Measurements from ENCODE around the gene KIF18B.

- TF ChIP-seq EZH2 (IDR thresholded peaks at IDR 0.05; ENCODE audit: borderline replicate concordance, low read depth, low read length, poor library complexity, severe bottlenecking) = no peak
- TF ChIP-seq, protein P1, sequence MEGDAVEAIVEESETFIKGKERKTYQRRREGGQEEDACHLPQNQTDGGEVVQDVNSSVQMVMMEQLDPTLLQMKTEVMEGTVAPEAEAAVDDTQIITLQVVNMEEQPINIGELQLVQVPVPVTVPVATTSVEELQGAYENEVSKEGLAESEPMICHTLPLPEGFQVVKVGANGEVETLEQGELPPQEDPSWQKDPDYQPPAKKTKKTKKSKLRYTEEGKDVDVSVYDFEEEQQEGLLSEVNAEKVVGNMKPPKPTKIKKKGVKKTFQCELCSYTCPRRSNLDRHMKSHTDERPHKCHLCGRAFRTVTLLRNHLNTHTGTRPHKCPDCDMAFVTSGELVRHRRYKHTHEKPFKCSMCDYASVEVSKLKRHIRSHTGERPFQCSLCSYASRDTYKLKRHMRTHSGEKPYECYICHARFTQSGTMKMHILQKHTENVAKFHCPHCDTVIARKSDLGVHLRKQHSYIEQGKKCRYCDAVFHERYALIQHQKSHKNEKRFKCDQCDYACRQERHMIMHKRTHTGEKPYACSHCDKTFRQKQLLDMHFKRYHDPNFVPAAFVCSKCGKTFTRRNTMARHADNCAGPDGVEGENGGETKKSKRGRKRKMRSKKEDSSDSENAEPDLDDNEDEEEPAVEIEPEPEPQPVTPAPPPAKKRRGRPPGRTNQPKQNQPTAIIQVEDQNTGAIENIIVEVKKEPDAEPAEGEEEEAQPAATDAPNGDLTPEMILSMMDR (conservative IDR thresholded peaks at IDR 0.05; ENCODE audit: low read depth, low read length) = no peak
Measured at GRCh38 chr17:44977065-44977464, 29.5 kb upstream of the KIF18B start.

Measured in A673 (cell line).